SK-N-SH treated with all-trans-retinoic acid at 6 μM for 48 hours (cell line): ENCODE results near the gene ABCC10.
"Not testable (repeated sequence)": the region's sequence is repeated elsewhere in the genome, so short reads cannot be mapped to it uniquely, and the experiment has no call there.

Experiments used
- ATAC-seq: fragments of 200-7000 bp; cut with Tn5 transposase; 3 replicates; pipeline ENCODE4 v1.9.1; 2020; ENCODE audit warnings: mild to moderate bottlenecking, moderate library complexity
- BACH2 ChIP-seq: fragments of 250-450 bp; sonication (Bioruptor Pico); IDR thresholded peaks from 2 replicates; pipeline ENCODE4 v1.9.0; 2021; ENCODE audit warnings: mild to moderate bottlenecking, borderline replicate concordance
- CREB5 ChIP-seq: fragments of 250-450 bp; sonication (Bioruptor Pico); IDR thresholded peaks from 2 replicates; pipeline ENCODE4 v1.5.1; 2020; ENCODE audit warnings: low read depth, mild to moderate bottlenecking, moderate library complexity
- CSRNP3 ChIP-seq: fragments of 250-450 bp; sonication (Bioruptor Pico); IDR thresholded peaks from 2 replicates; pipeline ENCODE4 v1.5.1; 2021; ENCODE audit warnings: mild to moderate bottlenecking, moderate library complexity
- ESRRG ChIP-seq: fragments of 250-450 bp; sonication (Bioruptor Pico); IDR thresholded peaks from 2 replicates; pipeline ENCODE4 v1.6.1; 2021; ENCODE audit warnings: mild to moderate bottlenecking
- ISL1 ChIP-seq: fragments of 250-450 bp; sonication (Bioruptor Pico); IDR thresholded peaks from 2 replicates; pipeline ENCODE4 v2.1.2; 2022; ENCODE audit warnings: mild to moderate bottlenecking, moderate library complexity
- PATZ1 ChIP-seq: fragments of 250-450 bp; sonication (Bioruptor Pico); IDR thresholded peaks from 2 replicates; pipeline ENCODE4 v1.8.0; 2020; ENCODE audit warnings: mild to moderate bottlenecking, moderate library complexity, borderline replicate concordance
- POU6F1 ChIP-seq: fragments of 250-450 bp; sonication (Bioruptor Pico); IDR thresholded peaks from 2 replicates; pipeline ENCODE4 v1.8.0; 2021; ENCODE audit warnings: low read depth, mild to moderate bottlenecking, moderate library complexity, borderline replicate concordance
- PPARA ChIP-seq: fragments of 250-450 bp; sonication (Bioruptor Pico); IDR thresholded peaks from 2 replicates; pipeline ENCODE4 v1.5.0; 2020; ENCODE audit warnings: mild to moderate bottlenecking, borderline replicate concordance
- RARB ChIP-seq: fragments of 250-450 bp; sonication (Bioruptor Pico); IDR thresholded peaks from 2 replicates; pipeline ENCODE4 v1.8.0; 2021; ENCODE audit warnings: mild to moderate bottlenecking, moderate library complexity
- SNAI2 ChIP-seq: fragments of 250-450 bp; sonication (Bioruptor Pico); IDR thresholded peaks from 2 replicates; pipeline ENCODE4 v1.5.0; 2020; ENCODE audit warnings: mild to moderate bottlenecking, moderate library complexity
- TCF4 ChIP-seq: fragments of 250-450 bp; sonication (Bioruptor Pico); IDR thresholded peaks from 2 replicates; pipeline ENCODE4 v1.8.0; 2021; ENCODE audit warnings: mild to moderate bottlenecking, moderate library complexity, borderline replicate concordance
- TSHZ2 ChIP-seq: fragments of 250-450 bp; sonication (Bioruptor Pico); IDR thresholded peaks from 2 replicates; pipeline ENCODE4 v1.5.0; 2020; ENCODE audit warnings: mild to moderate bottlenecking, moderate library complexity
- ZC3H10 ChIP-seq: fragments of 250-450 bp; sonication (Bioruptor Pico); IDR thresholded peaks from 2 replicates; pipeline ENCODE4 v1.5.1; 2021; ENCODE audit warnings: mild to moderate bottlenecking, moderate library complexity
- ZFP30 ChIP-seq: fragments of 450-650 bp; formaldehyde crosslinking; IDR thresholded peaks from 2 replicates; pipeline ENCODE4 v1.5.0; 2022; ENCODE audit warnings: mild to moderate bottlenecking, moderate library complexity
- ZNF565 ChIP-seq: fragments of 450-650 bp; formaldehyde crosslinking; conservative IDR thresholded peaks from 2 replicates; pipeline ENCODE4 v1.5.0; 2020; ENCODE audit warnings: low read depth, mild to moderate bottlenecking, moderate library complexity
- ZNF70 ChIP-seq: fragments of 450-650 bp; formaldehyde crosslinking; IDR thresholded peaks from 2 replicates; pipeline ENCODE4 v1.5.0; 2020; ENCODE audit warnings: mild to moderate bottlenecking, moderate library complexity
- ZNF8 ChIP-seq: fragments of 450-650 bp; formaldehyde crosslinking; IDR thresholded peaks from 2 replicates; pipeline ENCODE4 v1.5.0; 2020; ENCODE audit warnings: mild to moderate bottlenecking, moderate library complexity

Gene ABCC10

GRCh38 chr6:43497129-43497396, 69.7 kb downstream of the ABCC10 start:
- TF ChIP-seq ESRRG (CRISPR knock-in tag), result no peak
- TF ChIP-seq ZNF8 (CRISPR knock-in tag), result no peak
- TF ChIP-seq PPARA (CRISPR knock-in tag), result no peak
- no peak for TF ChIP-seq RARB (CRISPR knock-in tag)
- TF ChIP-seq ZNF70, result no peak
- no peak for TF ChIP-seq BACH2 (CRISPR knock-in tag)
- no peak for TF ChIP-seq CREB5 (CRISPR knock-in tag)
- TF ChIP-seq ISL1 (CRISPR knock-in tag), result no peak
- no peak for TF ChIP-seq POU6F1 (CRISPR knock-in tag)
- TF ChIP-seq ZC3H10 (CRISPR knock-in tag), result no peak
- TF ChIP-seq SNAI2 (CRISPR knock-in tag), result no peak
- no peak for TF ChIP-seq CSRNP3 (CRISPR knock-in tag)
- TF ChIP-seq ZNF565 (CRISPR knock-in tag), result no peak
- TF ChIP-seq PATZ1 (CRISPR knock-in tag), result no peak
- TF ChIP-seq, all 23 proteins: peak for 0
- ATAC-seq, result no peak

- TF ChIP-seq TSHZ2 (no peak), ZNF565 (CRISPR knock-in tag) (no peak), TCF4 (no peak), ESRRG (CRISPR knock-in tag) (no peak)
- ATAC-seq, result no peak
Observed at GRCh38 chr6:43497689-43498088, 70.3 kb downstream of the ABCC10 start.

- ATAC-seq, result not testable (repeated sequence)
Observed at GRCh38 chr6:43498291-43498690, 71.0 kb downstream of the ABCC10 start.

GRCh38 chr6:43499028-43499815, 71.9 kb downstream of the ABCC10 start:
- TF ChIP-seq ZFP30, result no peak
- no peak for TF ChIP-seq PPARA (CRISPR knock-in tag)
- TF ChIP-seq ZC3H10 (CRISPR knock-in tag), result no peak
- TF ChIP-seq BACH2 (CRISPR knock-in tag), result no peak
- ATAC-seq, result no peak
